Measurements from ENCODE around the gene LYRM4. TPM values are rescaled to one million over a fixed set of nuclear protein-coding genes. Genes with fewer than 3 reads are reported as not detected.

The LYRM4 gene
- total and polyA plus RNA-seq, 8 donors, result 8.7 to 14.9 (median 12.6) TPM

GRCh38 chr6:5234874-5235273 lies 25.9 kb downstream of the LYRM4 start:
- Histone ChIP-seq H3K4me1 (peaks cover 0 to 5% (median 0%) of the 10 kb centered on the region in 3 donors), H3K36me3 (no peaks in the 10 kb centered on the region), H3K9me3 (no peaks in the 10 kb centered on the region), H3K27ac (no peak overlapping the region), H3K4me3 (no peak overlapping the region), H3K27me3 (no peaks in the 10 kb centered on the region)
- no peak for FAIRE-seq
- ATAC-seq, result no peak
- 81 to 92% methylated on average over 6 of the region's 6 CpGs for WGBS, 2 donors
- TF ChIP-seq, protein P1, sequence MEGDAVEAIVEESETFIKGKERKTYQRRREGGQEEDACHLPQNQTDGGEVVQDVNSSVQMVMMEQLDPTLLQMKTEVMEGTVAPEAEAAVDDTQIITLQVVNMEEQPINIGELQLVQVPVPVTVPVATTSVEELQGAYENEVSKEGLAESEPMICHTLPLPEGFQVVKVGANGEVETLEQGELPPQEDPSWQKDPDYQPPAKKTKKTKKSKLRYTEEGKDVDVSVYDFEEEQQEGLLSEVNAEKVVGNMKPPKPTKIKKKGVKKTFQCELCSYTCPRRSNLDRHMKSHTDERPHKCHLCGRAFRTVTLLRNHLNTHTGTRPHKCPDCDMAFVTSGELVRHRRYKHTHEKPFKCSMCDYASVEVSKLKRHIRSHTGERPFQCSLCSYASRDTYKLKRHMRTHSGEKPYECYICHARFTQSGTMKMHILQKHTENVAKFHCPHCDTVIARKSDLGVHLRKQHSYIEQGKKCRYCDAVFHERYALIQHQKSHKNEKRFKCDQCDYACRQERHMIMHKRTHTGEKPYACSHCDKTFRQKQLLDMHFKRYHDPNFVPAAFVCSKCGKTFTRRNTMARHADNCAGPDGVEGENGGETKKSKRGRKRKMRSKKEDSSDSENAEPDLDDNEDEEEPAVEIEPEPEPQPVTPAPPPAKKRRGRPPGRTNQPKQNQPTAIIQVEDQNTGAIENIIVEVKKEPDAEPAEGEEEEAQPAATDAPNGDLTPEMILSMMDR (IDR thresholded peaks at IDR 0.05), result no peak
- DNase-seq, result no peak
- intact Hi-C loops (cut with DNase I), result no loop called here

- no peak for ATAC-seq
- Histone ChIP-seq H3K4me1 (peaks cover 0 to 5% (median 0%) of the 10 kb centered on the region in 3 donors), H3K27me3 (no peaks in the 10 kb centered on the region), H3K36me3 (no peaks in the 10 kb centered on the region), H3K4me3 (no peak overlapping the region), H3K27ac (no peak overlapping the region), H3K9me3 (no peaks in the 10 kb centered on the region)
- FAIRE-seq, result no peak
- TF ChIP-seq, protein P1 (IDR thresholded peaks at IDR 0.05), result no peak
- intact Hi-C loops (cut with DNase I), result no loop called here
- no peak for DNase-seq
- WGBS, 2 donors, result 80 to 88% methylated on average over 2 of the region's 2 CpGs
These were observed 29.5 kb downstream of the LYRM4 start for GRCh38 chr6:5231289-5231688.

- FAIRE-seq (no peak), ATAC-seq (no peak), DNase-seq (no peak)
- 76 to 83% methylated on average over 4 of the region's 4 CpGs for WGBS, 2 donors
- H3K4me3 ChIP-seq, result no peak overlapping the region
- H3K27me3 ChIP-seq, result no peaks in the 10 kb centered on the region
- intact Hi-C loops (cut with DNase I), result no loop called here
- no peaks in the 10 kb centered on the region for H3K36me3 ChIP-seq
- no peaks in the 10 kb centered on the region for H3K9me3 ChIP-seq
- TF ChIP-seq, protein P1 (IDR thresholded peaks at IDR 0.05), result no peak
- H3K4me1 ChIP-seq, result peaks cover 0 to 5% (median 0%) of the 10 kb centered on the region in 3 donors
- H3K27ac ChIP-seq, result no peak overlapping the region
These were observed 30.7 kb downstream of the LYRM4 start for GRCh38 chr6:5230081-5230480.

- no peak for FAIRE-seq
- TF ChIP-seq, protein P1 (IDR thresholded peaks at IDR 0.05), result no peak
These were observed 31.4 kb downstream of the LYRM4 start for GRCh38 chr6:5229356-5229755.

DNA sequence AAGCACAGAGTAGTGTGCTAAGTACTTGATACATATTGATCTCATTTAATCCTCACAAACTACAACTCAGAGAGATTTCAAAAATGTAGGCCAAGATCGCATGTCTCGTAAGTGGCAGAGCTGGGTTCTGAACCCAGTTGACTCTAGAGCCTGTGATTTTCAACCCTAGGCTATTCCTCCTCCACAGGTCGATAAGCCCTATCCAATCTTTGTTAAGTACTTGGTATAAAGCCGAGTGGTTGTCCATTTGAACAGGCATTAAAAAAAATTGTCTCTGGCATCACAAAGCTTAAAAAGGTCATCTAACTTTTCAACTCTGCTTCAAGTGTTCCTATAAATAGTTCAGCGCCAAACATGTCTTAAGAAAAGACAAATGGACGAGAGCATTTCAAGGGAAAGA lies 37.4 kb downstream of the LYRM4 start:
- Histone ChIP-seq H3K4me3 (no peak overlapping the region), H3K4me1 (no peaks in the 10 kb centered on the region), H3K9me3 (no peaks in the 10 kb centered on the region), H3K27ac (no peak overlapping the region), H3K27me3 (no peaks in the 10 kb centered on the region), H3K36me3 (no peaks in the 10 kb centered on the region)
- no peak for ATAC-seq
- TF ChIP-seq, protein P1 (IDR thresholded peaks at IDR 0.05), result no peak
- FAIRE-seq, result no peak
- intact Hi-C loops (cut with DNase I), result no loop called here
- DNase-seq, result no peak
- 87 to 94% methylated on average over 6 of the region's 6 CpGs for WGBS, 2 donors

More at GRCh38 chr6:5229356-5229755, 31.4 kb downstream of the LYRM4 start:
- peaks cover 0 to 5% (median 0%) of the 10 kb centered on the region in 3 donors for H3K4me1 ChIP-seq
- no peak for ATAC-seq
- no peak overlapping the region for H3K4me3 ChIP-seq
- intact Hi-C loops (cut with DNase I), result no loop called here
- no peaks in the 10 kb centered on the region for H3K9me3 ChIP-seq
- H3K27ac ChIP-seq, result no peak overlapping the region
- H3K27me3 ChIP-seq, result no peaks in the 10 kb centered on the region
- no peaks in the 10 kb centered on the region for H3K36me3 ChIP-seq
- DNase-seq, result no peak
- 88 to 91% methylated on average over 3 of the region's 3 CpGs for WGBS, 2 donors
